ENCODE measurements around the gene TNFSF9.

The TNFSF9 gene

DNA sequence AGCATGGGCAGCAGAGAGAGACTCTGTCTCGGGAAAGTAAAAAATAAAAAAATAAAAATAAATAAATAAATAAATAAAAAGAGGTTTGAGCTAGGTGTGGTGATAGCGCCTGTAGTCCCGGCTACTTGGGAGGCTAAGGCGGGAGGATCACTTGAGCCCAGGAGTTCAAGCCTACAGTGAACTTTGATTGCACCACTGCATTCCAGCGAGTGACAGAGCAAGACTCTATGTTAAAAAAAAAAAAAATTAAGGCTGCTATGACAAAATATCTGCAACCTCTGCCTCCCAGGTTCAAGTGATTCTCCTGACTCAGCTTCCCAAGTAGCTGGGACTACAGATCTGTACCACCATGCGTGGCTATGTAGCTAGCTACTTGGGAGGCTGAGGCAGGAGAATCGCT, 46.0 kb upstream of the TNFSF9 start:
- H3K4me3 ChIP-seq (replicated peaks; ENCODE audit: low read depth, low read length), result no peak overlapping the region
- no peak for DNase-seq (ENCODE audit: extremely low read depth, insufficient read length)
- no peaks in the 10 kb centered on the region for H3K36me3 ChIP-seq (ENCODE audit: control insufficient read depth, insufficient read depth, low read length)
- H3K27me3 ChIP-seq (replicated peaks; ENCODE audit: control insufficient read depth, insufficient read depth, low read length), result no peaks in the 10 kb centered on the region
- TF ChIP-seq, protein P1, sequence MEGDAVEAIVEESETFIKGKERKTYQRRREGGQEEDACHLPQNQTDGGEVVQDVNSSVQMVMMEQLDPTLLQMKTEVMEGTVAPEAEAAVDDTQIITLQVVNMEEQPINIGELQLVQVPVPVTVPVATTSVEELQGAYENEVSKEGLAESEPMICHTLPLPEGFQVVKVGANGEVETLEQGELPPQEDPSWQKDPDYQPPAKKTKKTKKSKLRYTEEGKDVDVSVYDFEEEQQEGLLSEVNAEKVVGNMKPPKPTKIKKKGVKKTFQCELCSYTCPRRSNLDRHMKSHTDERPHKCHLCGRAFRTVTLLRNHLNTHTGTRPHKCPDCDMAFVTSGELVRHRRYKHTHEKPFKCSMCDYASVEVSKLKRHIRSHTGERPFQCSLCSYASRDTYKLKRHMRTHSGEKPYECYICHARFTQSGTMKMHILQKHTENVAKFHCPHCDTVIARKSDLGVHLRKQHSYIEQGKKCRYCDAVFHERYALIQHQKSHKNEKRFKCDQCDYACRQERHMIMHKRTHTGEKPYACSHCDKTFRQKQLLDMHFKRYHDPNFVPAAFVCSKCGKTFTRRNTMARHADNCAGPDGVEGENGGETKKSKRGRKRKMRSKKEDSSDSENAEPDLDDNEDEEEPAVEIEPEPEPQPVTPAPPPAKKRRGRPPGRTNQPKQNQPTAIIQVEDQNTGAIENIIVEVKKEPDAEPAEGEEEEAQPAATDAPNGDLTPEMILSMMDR (IDR thresholded peaks at IDR 0.05; ENCODE audit: insufficient read depth, low read length, poor library complexity, severe bottlenecking), result no peak

DNA sequence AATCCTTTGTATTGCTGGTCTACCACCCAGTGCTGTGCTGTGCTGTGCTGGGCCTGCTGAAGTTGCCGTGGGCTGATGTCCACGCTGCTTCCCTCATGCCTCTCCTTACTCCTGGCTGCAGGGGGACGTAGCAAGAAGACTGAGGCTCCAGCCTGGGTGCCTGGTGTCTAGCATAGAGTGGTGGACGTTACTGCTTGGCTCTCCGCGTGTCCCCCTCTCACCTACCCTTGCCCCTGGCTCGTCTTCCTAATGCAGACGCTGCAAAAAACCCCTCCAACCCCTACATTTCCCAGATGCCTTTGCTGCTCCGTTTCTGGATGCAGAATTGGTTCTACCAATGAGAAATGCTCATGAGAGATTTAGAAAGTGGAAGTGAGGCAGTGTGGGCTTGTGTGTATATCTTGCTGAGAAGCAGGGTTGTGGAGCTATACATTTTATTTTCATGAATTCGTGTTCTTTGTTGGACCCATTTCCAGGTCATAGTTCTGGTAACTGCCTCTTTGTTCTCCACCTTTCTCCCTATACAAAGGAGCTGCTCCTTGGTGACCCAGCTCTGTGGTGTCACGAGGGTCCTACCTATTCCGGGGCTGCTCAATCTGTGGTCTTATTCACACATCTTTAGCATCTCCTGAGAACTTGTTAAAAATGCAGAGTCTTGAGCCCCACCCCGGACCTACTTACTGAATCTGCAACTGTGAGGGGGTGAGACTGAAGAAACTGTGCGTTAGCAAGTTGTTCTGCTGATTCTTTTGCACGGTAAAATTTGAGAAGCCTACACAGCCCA, 41.4 kb upstream of the TNFSF9 start:
- H3K36me3 ChIP-seq (ENCODE audit: control insufficient read depth, insufficient read depth, low read length), result no peaks in the 10 kb centered on the region
- TF ChIP-seq, protein P1 (IDR thresholded peaks at IDR 0.05; ENCODE audit: insufficient read depth, low read length, poor library complexity, severe bottlenecking), result no peak
- peak overlapping the region; percentile 71 for H3K4me3 ChIP-seq (replicated peaks; ENCODE audit: low read depth, low read length)
- H3K27me3 ChIP-seq (replicated peaks; ENCODE audit: control insufficient read depth, insufficient read depth, low read length), result no peaks in the 10 kb centered on the region
- DNase-seq (ENCODE audit: extremely low read depth, insufficient read length), result peak; percentile 73

DNA sequence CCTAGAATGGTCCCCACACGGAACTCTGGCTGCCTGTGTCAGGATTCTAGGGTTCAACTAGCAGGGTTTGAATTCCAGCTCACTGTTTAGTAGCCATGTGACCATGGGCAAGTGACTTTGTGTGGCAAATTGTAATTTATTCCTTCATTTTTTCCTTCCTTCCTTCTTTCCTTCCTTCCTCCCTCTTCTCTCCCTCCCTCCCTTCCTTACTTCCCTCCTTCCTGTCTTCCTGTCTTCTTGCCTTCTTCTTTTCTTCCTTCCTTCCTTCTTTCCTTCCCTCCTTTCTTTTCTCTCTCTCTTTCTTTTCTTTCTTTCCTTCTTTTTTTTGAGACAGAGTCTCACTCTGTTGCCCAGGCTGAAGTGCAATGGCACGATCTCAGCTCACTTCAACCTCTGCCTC, 40.7 kb upstream of the TNFSF9 start:
- TF ChIP-seq, protein P1 (IDR thresholded peaks at IDR 0.05; ENCODE audit: insufficient read depth, low read length, poor library complexity, severe bottlenecking), result no peak
- H3K27me3 ChIP-seq (replicated peaks; ENCODE audit: control insufficient read depth, insufficient read depth, low read length), result no peaks in the 10 kb centered on the region
- no peaks in the 10 kb centered on the region for H3K36me3 ChIP-seq (ENCODE audit: control insufficient read depth, insufficient read depth, low read length)
- DNase-seq (ENCODE audit: extremely low read depth, insufficient read length), result no peak
- H3K4me3 ChIP-seq (replicated peaks; ENCODE audit: low read depth, low read length), result peak overlapping the region; percentile 71

DNA sequence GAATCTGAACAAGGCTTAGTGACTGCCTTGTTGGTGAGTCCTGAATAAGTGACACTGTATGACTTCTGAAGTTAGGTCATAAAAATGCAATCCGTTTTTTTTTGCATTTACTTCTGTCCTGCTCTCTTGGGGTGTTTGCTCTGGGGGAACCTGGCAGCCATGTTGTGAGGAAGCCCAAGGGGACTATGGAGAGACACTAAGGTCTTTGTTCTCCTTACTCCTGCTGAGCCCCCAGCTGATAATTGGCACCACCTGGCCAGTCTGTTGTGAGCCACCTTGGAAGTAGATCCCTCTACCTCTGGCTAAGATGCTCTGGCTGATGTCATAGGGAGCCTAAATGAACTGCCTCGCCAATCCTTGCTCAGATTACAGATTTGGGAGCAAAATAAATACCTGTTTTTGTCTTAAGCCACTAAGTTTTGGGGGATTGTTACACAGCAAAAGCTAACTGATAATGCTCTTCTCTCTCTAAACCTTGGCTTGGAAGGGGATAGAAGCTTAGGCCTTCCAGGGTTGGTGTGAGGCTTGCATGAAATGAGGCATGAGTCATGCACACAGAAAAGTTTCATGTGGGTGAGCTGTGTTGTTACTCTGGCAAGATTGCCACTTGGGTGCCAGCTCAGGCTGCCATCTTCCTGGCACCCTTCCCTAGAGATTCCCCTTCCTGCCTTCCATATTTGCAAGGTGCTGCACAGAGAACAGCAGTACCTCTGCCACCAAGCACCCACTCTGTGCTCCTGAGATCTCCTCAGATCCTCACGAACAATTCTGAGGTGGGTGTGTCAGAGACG, 38.8 kb upstream of the TNFSF9 start:
- TF ChIP-seq, protein P1 (IDR thresholded peaks at IDR 0.05; ENCODE audit: insufficient read depth, low read length, poor library complexity, severe bottlenecking), result no peak

GRCh38 chr19:6494438-6495036, 36.3 kb upstream of the TNFSF9 start:
- no peak for DNase-seq (ENCODE audit: extremely low read depth, insufficient read length)
- no peaks in the 10 kb centered on the region for H3K27me3 ChIP-seq (replicated peaks; ENCODE audit: control insufficient read depth, insufficient read depth, low read length)
- H3K4me3 ChIP-seq (replicated peaks; ENCODE audit: low read depth, low read length), result no peak overlapping the region
- TF ChIP-seq, protein P1 (IDR thresholded peaks at IDR 0.05; ENCODE audit: insufficient read depth, low read length, poor library complexity, severe bottlenecking), result no peak
- no peaks in the 10 kb centered on the region for H3K36me3 ChIP-seq (ENCODE audit: control insufficient read depth, insufficient read depth, low read length)

More for the DNA sequence above, 38.8 kb upstream of the TNFSF9 start:
- no peak overlapping the region for H3K4me3 ChIP-seq (replicated peaks; ENCODE audit: low read depth, low read length)
- H3K27me3 ChIP-seq (replicated peaks; ENCODE audit: control insufficient read depth, insufficient read depth, low read length), result no peaks in the 10 kb centered on the region
- no peak for DNase-seq (ENCODE audit: extremely low read depth, insufficient read length)
- H3K36me3 ChIP-seq (ENCODE audit: control insufficient read depth, insufficient read depth, low read length), result no peaks in the 10 kb centered on the region

Data from GM06990 (cell line).